ENCODE results near the gene A3GALT2.

DNA sequence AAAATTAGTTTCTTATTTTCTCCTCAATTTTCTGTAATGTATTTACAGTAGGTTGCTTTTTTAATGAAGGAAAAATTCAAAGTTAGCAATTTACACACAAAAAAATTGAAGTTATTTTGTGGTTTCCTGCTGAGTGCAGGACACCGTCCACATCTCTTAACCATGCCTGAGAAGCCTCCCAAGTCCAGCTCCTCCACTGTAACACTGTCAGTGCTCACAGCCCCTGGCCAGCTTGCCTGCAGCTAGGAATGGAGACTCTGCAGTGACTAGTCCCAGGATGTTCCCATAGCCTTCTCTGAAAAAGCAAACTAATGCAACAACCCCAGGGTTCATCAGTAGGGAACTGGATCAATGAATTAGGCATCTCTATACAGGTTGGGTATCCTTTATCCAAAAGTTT lies 3.5 kb downstream of the A3GALT2 start:
- TF ChIP-seq RFX7 (CRISPR knock-in tag; IDR thresholded peaks at IDR 0.05): no peak
- TF ChIP-seq, protein P1, sequence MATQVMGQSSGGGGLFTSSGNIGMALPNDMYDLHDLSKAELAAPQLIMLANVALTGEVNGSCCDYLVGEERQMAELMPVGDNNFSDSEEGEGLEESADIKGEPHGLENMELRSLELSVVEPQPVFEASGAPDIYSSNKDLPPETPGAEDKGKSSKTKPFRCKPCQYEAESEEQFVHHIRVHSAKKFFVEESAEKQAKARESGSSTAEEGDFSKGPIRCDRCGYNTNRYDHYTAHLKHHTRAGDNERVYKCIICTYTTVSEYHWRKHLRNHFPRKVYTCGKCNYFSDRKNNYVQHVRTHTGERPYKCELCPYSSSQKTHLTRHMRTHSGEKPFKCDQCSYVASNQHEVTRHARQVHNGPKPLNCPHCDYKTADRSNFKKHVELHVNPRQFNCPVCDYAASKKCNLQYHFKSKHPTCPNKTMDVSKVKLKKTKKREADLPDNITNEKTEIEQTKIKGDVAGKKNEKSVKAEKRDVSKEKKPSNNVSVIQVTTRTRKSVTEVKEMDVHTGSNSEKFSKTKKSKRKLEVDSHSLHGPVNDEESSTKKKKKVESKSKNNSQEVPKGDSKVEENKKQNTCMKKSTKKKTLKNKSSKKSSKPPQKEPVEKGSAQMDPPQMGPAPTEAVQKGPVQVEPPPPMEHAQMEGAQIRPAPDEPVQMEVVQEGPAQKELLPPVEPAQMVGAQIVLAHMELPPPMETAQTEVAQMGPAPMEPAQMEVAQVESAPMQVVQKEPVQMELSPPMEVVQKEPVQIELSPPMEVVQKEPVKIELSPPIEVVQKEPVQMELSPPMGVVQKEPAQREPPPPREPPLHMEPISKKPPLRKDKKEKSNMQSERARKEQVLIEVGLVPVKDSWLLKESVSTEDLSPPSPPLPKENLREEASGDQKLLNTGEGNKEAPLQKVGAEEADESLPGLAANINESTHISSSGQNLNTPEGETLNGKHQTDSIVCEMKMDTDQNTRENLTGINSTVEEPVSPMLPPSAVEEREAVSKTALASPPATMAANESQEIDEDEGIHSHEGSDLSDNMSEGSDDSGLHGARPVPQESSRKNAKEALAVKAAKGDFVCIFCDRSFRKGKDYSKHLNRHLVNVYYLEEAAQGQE (IDR thresholded peaks at IDR 0.05; ENCODE audit: borderline replicate concordance): no peak
- TF ChIP-seq, protein P1 (CRISPR knock-in tag; IDR thresholded peaks at IDR 0.05; ENCODE audit: low read depth): no peak
- TF ChIP-seq, protein P2, sequence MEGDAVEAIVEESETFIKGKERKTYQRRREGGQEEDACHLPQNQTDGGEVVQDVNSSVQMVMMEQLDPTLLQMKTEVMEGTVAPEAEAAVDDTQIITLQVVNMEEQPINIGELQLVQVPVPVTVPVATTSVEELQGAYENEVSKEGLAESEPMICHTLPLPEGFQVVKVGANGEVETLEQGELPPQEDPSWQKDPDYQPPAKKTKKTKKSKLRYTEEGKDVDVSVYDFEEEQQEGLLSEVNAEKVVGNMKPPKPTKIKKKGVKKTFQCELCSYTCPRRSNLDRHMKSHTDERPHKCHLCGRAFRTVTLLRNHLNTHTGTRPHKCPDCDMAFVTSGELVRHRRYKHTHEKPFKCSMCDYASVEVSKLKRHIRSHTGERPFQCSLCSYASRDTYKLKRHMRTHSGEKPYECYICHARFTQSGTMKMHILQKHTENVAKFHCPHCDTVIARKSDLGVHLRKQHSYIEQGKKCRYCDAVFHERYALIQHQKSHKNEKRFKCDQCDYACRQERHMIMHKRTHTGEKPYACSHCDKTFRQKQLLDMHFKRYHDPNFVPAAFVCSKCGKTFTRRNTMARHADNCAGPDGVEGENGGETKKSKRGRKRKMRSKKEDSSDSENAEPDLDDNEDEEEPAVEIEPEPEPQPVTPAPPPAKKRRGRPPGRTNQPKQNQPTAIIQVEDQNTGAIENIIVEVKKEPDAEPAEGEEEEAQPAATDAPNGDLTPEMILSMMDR (IDR thresholded peaks at IDR 0.05 in 2 of 3, conservative IDR thresholded peaks at IDR 0.05 in 1 of 3; ENCODE audit: insufficient read depth in 2 of 3, low read depth in 1 of 3, low read length in 3 of 3): no peak
- TF ChIP-seq CXXC5 (CRISPR knock-in tag; IDR thresholded peaks at IDR 0.05): no peak
- no peak for TF ChIP-seq TOE1 (IDR thresholded peaks at IDR 0.05; ENCODE audit: borderline replicate concordance)
- TF ChIP-seq TOE1 (CRISPR knock-in tag; IDR thresholded peaks at IDR 0.05; ENCODE audit: borderline replicate concordance, low read depth): no peak
- TF ChIP-seq ZFP36 (IDR thresholded peaks at IDR 0.05; ENCODE audit: low read depth, low read length, partially characterized antibody): no peak
- no peak for TF ChIP-seq ZNF398 (CRISPR knock-in tag; IDR thresholded peaks at IDR 0.05)
- no peak for TF ChIP-seq CCAR2 (IDR thresholded peaks at IDR 0.05; ENCODE audit: low read depth, low read length)
- no peak for TF ChIP-seq MYC (IDR thresholded peaks at IDR 0.05; ENCODE audit: low read depth, low read length)
- TF ChIP-seq MYC (CRISPR knock-in tag; IDR thresholded peaks at IDR 0.05; ENCODE audit: borderline replicate concordance, low read depth): no peak
- TF ChIP-seq, protein P3, sequence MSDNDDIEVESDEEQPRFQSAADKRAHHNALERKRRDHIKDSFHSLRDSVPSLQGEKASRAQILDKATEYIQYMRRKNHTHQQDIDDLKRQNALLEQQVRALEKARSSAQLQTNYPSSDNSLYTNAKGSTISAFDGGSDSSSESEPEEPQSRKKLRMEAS (CRISPR knock-in tag; IDR thresholded peaks at IDR 0.05): no peak
- TF ChIP-seq HMG20B (CRISPR knock-in tag; IDR thresholded peaks at IDR 0.05): no peak
